HG03095 (cell line): Measurements from ENCODE around the gene SPRY1.

Experiments used
- ATAC-seq: cut with Tn5 transposase; IDR thresholded peaks from one replicate; pipeline ENCODE4 v1.9.1; 2021; ENCODE audit warnings: moderate library complexity; ENCODE audit not compliant: unreplicated experiment

SPRY1 gene, protein sequence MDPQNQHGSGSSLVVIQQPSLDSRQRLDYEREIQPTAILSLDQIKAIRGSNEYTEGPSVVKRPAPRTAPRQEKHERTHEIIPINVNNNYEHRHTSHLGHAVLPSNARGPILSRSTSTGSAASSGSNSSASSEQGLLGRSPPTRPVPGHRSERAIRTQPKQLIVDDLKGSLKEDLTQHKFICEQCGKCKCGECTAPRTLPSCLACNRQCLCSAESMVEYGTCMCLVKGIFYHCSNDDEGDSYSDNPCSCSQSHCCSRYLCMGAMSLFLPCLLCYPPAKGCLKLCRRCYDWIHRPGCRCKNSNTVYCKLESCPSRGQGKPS

DNA sequence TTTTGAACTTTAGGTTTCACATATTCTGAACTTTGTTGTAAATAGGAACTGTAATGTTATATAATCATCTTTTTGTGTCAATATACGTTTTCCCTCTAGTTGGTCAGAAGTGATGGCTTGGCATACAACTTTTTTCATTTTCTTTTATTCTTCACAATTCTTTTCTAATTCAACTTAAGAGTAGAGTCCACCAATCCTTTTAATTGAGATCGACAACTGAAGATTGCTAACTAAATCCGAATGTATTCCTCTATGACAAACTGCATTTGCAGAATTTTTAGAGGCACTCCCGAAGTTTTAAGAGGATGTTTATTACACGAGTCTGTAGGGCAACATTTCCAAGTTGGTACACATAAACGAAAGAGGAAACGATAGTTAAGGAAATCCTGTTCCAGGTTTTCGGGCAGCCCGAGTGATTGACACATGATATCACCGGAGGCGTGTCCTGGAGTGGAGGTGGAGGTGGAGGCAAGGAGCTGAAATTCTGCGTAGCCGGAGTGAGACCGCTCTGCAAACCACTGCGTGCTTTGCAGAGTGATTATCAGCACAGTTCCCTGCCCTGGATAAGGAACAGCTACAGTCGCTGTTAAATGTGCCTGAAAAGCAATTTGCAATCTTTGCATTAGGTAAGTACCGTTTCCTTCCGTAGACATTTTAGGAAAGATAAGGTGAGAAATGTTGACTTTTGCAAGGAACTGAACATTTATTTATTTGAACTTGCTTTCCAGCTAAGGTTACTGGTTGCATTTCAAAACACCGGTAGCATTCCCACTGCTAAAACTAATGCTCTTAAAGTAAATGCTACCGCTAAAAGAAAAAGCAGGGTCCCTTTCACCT is at the start of gene SPRY1:
Gene SPRY1, plus strand, starts transcription at position 489 of the 837 bp plus-strand sequence. CDS start 4,797 bp downstream, outside the sequence.
- ATAC-seq = peak; percentile 35

GRCh38 chr4:123346951-123347350 is 49.6 kb upstream of the SPRY1 start:
- no peak for ATAC-seq

GRCh38 chr4:123348946-123349345 is 47.6 kb upstream of the SPRY1 start:
- no peak for ATAC-seq

DNA sequence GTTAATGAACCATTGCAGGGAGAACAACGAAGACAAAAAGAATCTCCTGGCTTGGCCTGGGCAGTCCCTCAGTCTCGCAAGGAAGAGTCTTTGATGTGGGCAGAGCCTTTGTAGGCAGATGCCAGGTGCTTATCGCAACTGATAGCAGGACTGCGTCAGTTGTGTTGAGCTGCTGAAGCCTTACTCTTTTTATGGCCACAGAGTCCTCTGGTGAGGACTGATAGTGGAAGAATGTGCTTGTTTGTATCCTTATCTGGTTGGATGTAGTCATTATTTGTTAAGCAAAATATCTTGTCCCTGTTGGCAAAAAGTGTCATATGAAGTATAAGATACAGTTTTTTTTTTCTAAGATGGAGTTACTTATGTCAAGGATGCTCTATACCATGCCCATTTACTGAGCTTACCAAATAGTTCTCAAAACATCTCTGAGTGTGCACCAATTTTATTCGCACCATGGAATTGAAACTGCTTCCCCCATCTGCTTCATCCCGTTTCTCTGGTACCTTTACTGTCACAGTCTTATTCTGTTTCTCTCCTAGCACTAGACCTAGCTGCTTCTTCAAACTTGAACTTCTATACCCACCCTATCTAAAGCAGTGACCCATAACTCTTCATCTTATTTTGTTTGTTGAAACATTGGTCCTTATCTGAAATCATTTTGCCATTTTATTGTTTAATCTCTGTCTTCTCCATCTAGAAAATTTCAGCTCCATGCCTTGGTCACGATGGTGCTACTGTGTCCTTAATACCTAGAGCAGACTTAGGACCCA is 47.0 kb upstream of the SPRY1 start:
- no peak for ATAC-seq

DNA sequence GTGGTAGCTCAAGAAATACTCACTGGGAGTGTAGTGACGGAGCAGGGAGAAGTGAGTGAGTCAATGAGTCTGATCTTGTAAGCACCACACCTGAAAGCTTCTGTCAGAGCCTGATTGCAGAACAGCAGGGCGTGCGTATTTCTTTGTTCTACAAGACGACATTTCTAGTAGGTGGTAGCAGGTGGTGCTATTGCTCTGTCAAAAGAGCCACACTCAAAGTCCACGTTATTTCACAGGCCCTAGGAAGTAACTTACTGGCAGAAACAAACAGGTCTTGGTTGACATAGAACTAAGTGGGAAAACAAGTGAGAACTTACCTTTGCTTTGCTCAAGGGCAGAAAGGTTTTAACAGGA is 46.4 kb upstream of the SPRY1 start:
- no peak for ATAC-seq

GRCh38 chr4:123350726-123351125 is 45.9 kb upstream of the SPRY1 start:
- no peak for ATAC-seq

DNA sequence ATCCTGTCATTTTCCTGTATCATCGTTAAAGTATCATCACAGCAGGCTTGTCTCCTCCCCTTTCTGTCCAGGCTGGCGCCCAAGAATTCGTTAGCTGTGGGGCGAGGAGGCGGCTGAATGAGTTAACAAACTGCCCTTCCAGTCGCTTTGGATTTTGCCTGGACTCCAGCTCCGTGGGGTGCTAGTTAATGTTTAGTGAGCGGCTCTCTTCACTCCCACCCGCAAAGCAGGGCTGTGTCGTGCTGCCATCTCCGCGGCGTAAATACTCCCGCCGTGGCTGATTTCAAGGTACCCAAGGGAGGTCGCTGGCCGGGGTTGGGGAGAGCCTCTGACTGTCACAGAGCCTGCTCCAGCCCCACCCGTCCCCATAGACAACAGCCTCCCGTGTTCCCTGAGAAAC is 44.9 kb upstream of the SPRY1 start:
- no peak for ATAC-seq

DNA sequence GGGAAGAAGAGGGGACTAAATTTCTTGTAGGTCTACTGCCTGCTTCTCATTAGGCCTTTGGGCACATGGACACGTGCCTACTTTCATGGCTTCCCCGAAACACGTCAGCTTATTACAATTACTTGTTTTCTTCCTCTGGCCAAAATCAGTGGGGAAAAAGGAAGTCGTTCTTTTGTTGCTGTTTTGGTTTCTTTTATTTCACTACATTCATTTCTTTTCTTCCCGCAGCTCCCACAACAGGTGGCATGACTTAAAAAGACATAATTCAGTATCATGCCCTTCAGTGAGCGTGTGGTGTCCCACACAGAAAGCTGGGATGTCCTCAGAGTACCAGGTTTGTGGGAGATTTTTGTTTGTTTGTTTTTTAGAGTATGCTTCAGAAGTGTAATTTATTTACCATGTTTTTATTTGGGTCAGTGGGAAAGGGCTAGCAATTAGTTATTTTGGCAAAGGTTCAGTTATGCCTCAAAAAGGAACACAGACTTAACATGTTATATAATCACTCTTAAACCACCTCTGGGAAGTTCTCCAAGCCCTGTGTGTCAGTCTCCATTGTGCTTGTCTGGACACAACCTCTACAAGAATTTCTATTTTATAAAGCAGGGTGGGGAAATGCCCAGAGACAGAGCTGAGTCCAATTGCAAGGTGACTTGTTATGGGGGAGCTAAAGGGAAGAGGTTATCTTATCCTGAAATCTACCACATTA is 44.2 kb upstream of the SPRY1 start:
- no peak for ATAC-seq

GRCh38 chr4:123352966-123353365 is 43.6 kb upstream of the SPRY1 start:
- no peak for ATAC-seq

GRCh38 chr4:123353656-123354055 is 42.9 kb upstream of the SPRY1 start:
- ATAC-seq = no peak

DNA sequence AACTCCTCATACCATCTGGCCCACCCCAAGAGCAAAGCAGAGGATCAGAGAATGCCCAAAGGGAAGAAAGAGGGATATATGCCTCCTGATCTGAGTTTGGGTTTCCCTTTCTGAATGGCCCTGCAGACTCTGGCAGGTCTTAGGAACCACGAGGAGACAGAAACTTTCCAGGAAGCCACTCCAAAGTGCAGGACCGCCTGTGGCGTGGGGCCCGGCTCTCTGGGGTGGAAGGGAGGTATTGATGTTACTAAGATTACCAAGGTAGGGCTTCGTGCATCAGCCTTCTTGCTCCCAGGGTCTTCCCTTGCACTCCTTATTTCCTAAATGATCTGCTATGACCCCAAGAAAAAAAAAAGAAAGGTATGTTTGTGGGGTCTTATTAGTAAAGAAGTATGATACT is 41.9 kb upstream of the SPRY1 start:
- no peak for ATAC-seq

DNA sequence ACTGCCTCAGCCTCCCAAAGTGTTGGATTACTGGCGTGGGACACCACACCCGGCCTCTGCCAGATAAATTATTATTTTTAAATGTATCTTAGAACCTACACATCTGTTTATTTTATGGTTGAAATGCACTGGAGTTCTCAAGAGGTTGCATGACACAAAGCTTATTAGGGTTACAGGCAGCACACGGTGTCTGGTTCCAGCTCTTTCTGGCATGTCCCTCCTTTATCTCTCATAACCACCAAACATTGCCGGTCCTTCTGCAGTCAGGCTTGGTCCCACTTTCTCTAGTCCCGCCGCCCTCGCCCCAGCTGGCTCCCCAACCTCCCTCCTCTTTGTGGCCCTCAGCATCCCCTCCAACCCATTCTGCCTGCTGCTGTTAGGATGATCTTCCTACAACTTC is 39.7 kb upstream of the SPRY1 start:
- ATAC-seq = no peak

DNA sequence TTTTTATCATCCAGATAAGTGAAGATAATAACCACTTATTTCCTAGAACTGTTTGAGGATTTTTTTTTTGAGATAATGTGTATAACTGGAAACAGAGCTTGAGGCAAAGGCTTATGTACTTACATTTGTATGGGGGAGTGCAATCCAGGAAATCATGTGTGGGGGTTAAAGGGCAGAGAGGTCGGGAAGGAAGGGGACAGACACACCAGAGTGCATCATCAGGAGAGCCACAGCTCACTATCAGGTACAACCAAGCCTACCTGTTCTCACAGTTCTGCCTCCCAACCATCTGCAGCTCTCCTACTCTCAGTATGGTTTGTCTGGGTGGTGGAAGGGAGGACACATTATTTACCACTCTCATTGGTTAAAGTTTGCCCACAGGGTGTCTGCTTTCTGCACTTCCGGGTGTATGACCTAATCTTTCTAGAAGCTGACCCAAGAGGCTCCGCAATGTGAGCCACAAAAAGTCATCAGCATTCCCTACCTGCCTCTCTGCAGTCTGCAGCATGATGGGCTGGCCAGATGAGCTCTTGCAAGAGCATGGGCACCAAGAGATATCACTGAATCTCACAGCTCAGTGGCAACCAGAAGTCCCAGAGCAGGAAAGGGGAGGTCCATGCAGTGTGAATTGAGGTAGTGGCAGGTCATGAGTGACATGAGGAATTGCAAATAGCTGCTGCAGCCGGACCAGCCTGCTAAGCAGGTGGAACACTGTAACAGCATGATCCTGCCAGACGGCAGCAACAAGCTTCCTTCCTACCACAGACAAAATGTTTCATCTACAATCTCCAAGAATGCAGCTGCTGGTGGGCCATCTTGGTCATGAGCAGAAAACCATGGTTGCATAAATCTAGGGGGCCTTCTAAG is 36.9 kb upstream of the SPRY1 start:
- no peak for ATAC-seq

DNA sequence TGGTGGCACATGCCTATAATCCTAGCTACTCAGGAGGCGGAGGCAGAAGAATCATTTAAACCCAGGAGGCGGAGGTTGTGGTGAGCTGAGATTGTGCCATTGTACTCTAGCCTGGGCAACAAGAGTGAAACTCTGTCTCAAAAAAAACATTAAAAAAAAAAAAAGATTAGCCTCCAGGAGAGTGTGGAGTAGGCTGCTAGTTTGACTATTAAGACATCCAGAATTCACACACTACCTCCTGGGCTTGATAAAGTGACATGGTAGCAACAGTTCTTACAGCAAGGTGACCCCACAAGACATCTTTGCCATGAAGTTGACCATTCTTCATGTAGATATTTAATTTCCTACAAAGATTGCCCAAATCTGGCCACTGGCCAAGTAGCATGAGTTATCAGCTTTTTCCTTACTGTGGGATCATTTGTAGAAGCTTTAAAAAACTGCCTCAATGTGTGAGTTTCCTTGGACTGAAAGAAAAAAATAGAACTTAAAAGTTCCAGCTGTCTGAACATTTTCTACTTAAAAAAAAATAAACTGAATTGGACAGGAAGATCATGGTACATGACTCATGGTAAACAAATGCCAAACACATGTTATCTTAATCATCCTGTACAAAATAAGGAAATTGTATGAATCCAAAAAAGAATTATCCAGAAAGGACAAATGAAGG is 35.3 kb upstream of the SPRY1 start:
- no peak for ATAC-seq

DNA sequence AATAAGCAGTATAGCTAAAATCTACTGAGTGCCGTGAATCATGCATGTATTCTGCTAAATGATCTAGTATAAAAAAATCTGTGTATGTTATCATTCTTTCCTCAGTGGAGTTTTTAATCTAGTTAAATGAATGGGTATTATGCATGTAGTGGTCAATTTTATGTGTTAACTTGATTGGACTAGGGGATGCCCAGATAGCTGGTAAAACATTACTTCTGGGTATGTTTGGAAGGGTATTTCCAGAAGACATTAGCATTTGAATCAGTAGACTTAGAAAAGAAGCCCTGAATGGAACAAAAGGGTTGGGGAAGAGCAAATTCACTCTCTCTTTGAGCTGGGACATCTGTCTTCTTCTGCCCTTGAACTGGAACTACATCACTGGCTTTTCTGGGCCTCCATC is 34.5 kb upstream of the SPRY1 start:
- no peak for ATAC-seq

DNA sequence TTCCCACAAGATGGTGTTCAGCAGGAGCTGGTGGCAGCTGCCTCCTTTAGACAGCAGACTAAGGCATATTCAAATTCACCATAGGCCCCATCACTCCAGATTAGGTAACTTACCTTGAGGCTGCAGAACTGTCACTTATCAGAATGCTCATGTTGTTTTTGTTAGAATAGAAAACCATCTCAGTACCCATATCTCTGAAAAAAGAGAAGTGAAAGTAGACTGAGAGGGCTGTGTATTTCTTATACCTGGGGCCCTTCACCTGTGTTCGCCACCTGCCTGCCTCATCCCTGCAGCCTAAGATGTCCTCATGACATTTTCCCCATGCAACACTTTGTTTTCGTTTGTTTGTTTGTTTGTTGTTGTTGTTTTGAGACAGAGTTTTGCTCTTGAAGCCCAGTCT is 32.9 kb upstream of the SPRY1 start:
- peak; percentile 92 for ATAC-seq

GRCh38 chr4:123364906-123365305 is 31.7 kb upstream of the SPRY1 start:
- ATAC-seq = no peak

DNA sequence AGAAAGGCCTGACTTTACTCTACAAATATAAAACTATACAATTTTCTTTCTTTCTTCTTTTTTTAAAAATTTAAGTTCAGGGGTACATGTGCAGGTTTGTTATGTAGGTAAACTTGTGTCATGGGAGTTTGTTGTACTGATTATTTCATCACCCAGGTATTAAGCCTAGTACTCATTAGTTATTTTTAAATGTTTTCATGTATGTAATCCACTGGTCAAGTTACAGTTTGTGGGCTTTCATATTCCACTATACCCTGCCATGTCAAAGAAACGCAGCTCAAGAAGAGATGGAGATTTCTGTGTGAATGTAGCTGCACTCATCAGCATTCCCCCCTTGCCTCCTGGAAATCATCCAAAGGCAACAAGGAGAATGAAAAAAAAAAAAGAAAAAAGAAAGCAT is 31.2 kb upstream of the SPRY1 start:
- no peak for ATAC-seq

DNA sequence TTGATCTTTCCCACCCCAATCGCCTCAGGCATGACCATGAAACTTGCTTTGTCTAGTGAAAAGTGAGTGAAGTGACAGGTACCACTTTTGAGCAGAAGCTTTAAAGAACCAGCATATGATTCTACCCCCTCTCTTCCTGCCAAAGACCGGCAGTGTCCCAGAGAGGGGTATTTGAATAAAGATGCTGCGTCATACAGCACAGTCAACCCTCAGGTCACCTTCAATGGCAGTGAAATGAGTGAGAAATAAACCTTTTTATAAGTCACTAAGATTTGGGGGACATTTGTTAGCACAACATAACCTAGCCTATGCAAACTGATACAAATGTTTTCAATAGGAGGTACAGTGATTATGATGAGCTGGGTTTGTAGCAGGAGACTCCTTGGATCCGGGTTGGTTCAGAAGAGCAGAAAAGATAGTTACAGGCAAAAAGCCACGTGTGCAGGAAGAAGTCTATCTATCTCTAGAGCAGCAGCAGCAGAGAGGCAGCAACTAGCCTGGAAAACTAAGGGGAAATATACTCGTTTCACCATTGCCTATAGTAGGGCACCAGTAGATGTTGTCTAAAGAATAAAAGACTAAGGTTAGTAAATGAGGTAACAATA is 30.3 kb upstream of the SPRY1 start:
- ATAC-seq = no peak
